Stimulated activated CD8-positive, alpha-beta memory T cell treated with anti-CD3 and anti-CD28 coated beads, Interleukin-12 subunit alpha, Interleukin-12 subunit beta, amount 100 ng/mL, for 1 hour (primary cell): ENCODE measurements around the gene NIPAL3.
"Not testable (repeated sequence)": the region's sequence is repeated elsewhere in the genome, so short reads cannot be mapped to it uniquely, and the experiment has no call there.

ENCODE experiments used
- DNase-seq: peaks from one replicate; pipeline ENCODE4 v3.0.0-alpha.2; 2020; ENCODE audit warnings: low read depth

Gene NIPAL3

GRCh38 chr1:24490101-24490781 lies 74.6 kb downstream of the NIPAL3 start:
- no peak for DNase-seq

- no peak for DNase-seq
Measured at GRCh38 chr1:24491577-24492360, 76.2 kb downstream of the NIPAL3 start.

GRCh38 chr1:24492935-24493334 lies 77.3 kb downstream of the NIPAL3 start:
- DNase-seq = not testable (repeated sequence)

GRCh38 chr1:24493785-24494184 lies 78.2 kb downstream of the NIPAL3 start:
- DNase-seq = no peak

GRCh38 chr1:24498589-24498988 lies 83.0 kb downstream of the NIPAL3 start:
- DNase-seq = no peak

GRCh38 chr1:24500448-24501048 lies 84.9 kb downstream of the NIPAL3 start:
- no peak for DNase-seq

GRCh38 chr1:24501371-24502064 lies 85.9 kb downstream of the NIPAL3 start:
- no peak for DNase-seq

- DNase-seq = peak; percentile 63
Measured at GRCh38 chr1:24502065-24502708, 86.6 kb downstream of the NIPAL3 start.

- peak; percentile 73 for DNase-seq
Measured at GRCh38 chr1:24502709-24503058, 87.1 kb downstream of the NIPAL3 start, which contains the start of gene RCAN3. TSS of gene RCAN3 (plus strand) at chr1:24502836. CDS start at chr1:24514373, 11,537 bp downstream.

- DNase-seq = no peak
Measured at GRCh38 chr1:24503059-24503751, 87.6 kb downstream of the NIPAL3 start.

- DNase-seq = no peak
Measured at GRCh38 chr1:24503870-24504523, 88.4 kb downstream of the NIPAL3 start.

GRCh38 chr1:24504560-24504959 lies 89.0 kb downstream of the NIPAL3 start:
- no peak for DNase-seq

- no peak for DNase-seq
Measured at GRCh38 chr1:24505816-24506215, 90.2 kb downstream of the NIPAL3 start.

- no peak for DNase-seq
Measured at GRCh38 chr1:24506691-24507381, 91.2 kb downstream of the NIPAL3 start.

- no peak for DNase-seq
Measured at GRCh38 chr1:24507405-24507804, 91.8 kb downstream of the NIPAL3 start.

GRCh38 chr1:24508911-24509310 lies 93.3 kb downstream of the NIPAL3 start:
- DNase-seq = no peak

GRCh38 chr1:24513706-24514105 lies 98.1 kb downstream of the NIPAL3 start:
- no peak for DNase-seq

GRCh38 chr1:24514946-24515345 lies 99.3 kb downstream of the NIPAL3 start:
- DNase-seq = no peak

- DNase-seq = not testable (repeated sequence)
Measured at GRCh38 chr1:24515671-24516209, 100.1 kb downstream of the NIPAL3 start.

GRCh38 chr1:24516506-24516905 lies 100.9 kb downstream of the NIPAL3 start:
- DNase-seq = no peak
